Measurements from ENCODE around the gene APLNR.

GRCh38 chr11:57192316-57192715 lies 44.7 kb downstream of the APLNR start:
- TF ChIP-seq CTCF (IDR thresholded peaks at IDR 0.05): no peak
- no peak for TF ChIP-seq EZH2 (IDR thresholded peaks at IDR 0.05)
- no peak for TF ChIP-seq EZH2phosphoT487 (IDR thresholded peaks at IDR 0.05)

Data from neural progenitor cell (in vitro differentiated cells).